Keratinocyte (primary cell): ENCODE data around the gene LITAFD.

Experiments
- EZH2 ChIP-seq: IDR thresholded peaks from one replicate; pipeline ENCODE4 v1.6.1; 2012; ENCODE audit warnings: inconsistent platforms, mild to moderate bottlenecking, low read length, moderate library complexity
- TF ChIP-seq, protein P1 (sequence below), 3 experiments: IDR thresholded peaks in 1 of 3; conservative IDR thresholded peaks in 1 of 3; optimal IDR thresholded peaks in 1 of 3; 2 replicates in 2 of 3; 3 replicates in 1 of 3; pipeline versions ENCODE3 to v1.5.1; 2011; ENCODE audit warnings: low read length in 3 of 3, mild to moderate bottlenecking in 3 of 3, moderate library complexity in 2 of 3, control low read depth in 1 of 3, inconsistent platforms in 1 of 3; ENCODE audit not compliant: insufficient read depth in 2 of 3; ENCODE audit errors: extremely low read depth in 1 of 3

DNA sequence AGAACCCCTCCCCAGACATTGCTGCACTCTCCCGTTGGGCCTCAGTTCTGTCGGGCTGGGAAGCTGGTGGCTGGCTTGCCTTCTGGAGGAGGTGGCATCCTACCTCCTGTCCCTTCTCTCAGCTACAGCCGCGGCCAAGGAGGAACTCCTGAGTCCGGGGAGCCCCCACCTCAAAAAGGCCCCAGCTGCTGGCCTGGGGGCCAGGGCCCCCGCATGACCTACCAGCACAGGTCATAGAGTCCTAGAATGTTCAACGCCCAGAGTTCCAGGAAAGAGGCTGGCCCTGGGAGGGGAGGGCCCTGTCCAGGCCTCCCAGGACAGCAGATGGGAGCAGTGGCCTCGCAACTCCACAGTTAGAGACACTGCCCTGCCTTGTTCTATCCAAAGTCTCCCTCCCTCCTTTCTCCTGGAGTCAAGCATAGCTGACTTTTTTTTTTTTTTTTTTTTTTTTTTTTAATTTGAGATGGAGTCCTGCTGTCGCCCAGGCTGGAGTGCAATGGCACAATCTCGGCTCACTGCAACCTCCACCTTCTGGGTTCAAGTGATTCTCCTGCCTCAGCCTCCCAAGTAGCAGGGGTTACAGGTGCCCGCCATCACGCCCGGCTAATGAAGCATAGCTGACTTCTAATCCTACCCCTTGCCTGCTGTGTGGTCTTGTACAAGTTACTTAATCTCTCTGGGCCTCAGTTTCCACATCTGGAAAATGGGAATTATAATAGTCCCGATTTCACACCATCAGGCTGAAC lies 20.4 kb upstream of the LITAFD start:
- TF ChIP-seq, protein P1, sequence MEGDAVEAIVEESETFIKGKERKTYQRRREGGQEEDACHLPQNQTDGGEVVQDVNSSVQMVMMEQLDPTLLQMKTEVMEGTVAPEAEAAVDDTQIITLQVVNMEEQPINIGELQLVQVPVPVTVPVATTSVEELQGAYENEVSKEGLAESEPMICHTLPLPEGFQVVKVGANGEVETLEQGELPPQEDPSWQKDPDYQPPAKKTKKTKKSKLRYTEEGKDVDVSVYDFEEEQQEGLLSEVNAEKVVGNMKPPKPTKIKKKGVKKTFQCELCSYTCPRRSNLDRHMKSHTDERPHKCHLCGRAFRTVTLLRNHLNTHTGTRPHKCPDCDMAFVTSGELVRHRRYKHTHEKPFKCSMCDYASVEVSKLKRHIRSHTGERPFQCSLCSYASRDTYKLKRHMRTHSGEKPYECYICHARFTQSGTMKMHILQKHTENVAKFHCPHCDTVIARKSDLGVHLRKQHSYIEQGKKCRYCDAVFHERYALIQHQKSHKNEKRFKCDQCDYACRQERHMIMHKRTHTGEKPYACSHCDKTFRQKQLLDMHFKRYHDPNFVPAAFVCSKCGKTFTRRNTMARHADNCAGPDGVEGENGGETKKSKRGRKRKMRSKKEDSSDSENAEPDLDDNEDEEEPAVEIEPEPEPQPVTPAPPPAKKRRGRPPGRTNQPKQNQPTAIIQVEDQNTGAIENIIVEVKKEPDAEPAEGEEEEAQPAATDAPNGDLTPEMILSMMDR (optimal IDR thresholded peaks at IDR 0.05 in 1 of 3, IDR thresholded peaks at IDR 0.05 in 1 of 3, conservative IDR thresholded peaks at IDR 0.05 in 1 of 3; ENCODE audit: extremely low read depth in 1 of 3, insufficient read depth in 2 of 3, low read length in 3 of 3): no peak
- no peak for TF ChIP-seq EZH2
